ENCODE results near the gene SCN4B. TPM values are rescaled to one million over a fixed set of nuclear protein-coding genes. Genes with fewer than 3 reads are reported as not detected.

Gene SCN4B
- total and polyA plus RNA-seq, 10 of the 15 experiments (the other 5 are each of a cell fraction or from before 2014, with no cell fraction given): 0.01 to 0.49 (median 0.04) TPM; not detected in 5

GRCh38 chr11:118200497-118200896, 47.9 kb upstream of the SCN4B start (continued):
- TF ChIP-seq ZNF24 (IDR thresholded peaks at IDR 0.05): no peak
- TF ChIP-seq CEBPZ (IDR thresholded peaks at IDR 0.05; ENCODE audit: low read depth, low read length): no peak
- TF ChIP-seq RBBP5 (conservative IDR thresholded peaks at IDR 0.05): no peak
- no peak for TF ChIP-seq BACH1 (IDR thresholded peaks at IDR 0.05; ENCODE audit: borderline replicate concordance)
- TF ChIP-seq STAT1 (conservative IDR thresholded peaks at IDR 0.05): no peak
- no peak for TF ChIP-seq MYB (IDR thresholded peaks at IDR 0.05; ENCODE audit: borderline replicate concordance, low read depth, low read length)

- Histone ChIP-seq H3K36me3 (ENCODE audit: control insufficient read depth in 2 of 2, insufficient read depth in 2 of 2, low read length in 1 of 2) (no peaks in the 10 kb centered on the region; a peak in 1 of 4 replicates), H3K4me1 (ENCODE audit: control insufficient read depth, insufficient read depth, low read length) (no peaks in the 10 kb centered on the region), H3K4me2 (ENCODE audit: control insufficient read depth, insufficient read depth) (no peak overlapping the region), H4K20me1 (ENCODE audit: control insufficient read depth, insufficient read depth) (no peaks in the 10 kb centered on the region), H3K27ac (ENCODE audit: control insufficient read depth, insufficient read depth) (no peak overlapping the region), H3K9ac (ENCODE audit: control insufficient read depth, insufficient read depth, low read length) (no peak overlapping the region), H3K9me3 (replicated peaks; ENCODE audit: control insufficient read depth, insufficient read depth, low read length) (no peaks in the 10 kb centered on the region), H3K79me2 (ENCODE audit: control insufficient read depth, insufficient read depth, low read length) (no peaks in the 10 kb centered on the region), H3K4me3 (no peak overlapping the region), H2AFZ (ENCODE audit: control insufficient read depth, low read depth, low read length) (no peak overlapping the region), H3K27me3 (replicated peaks in 1 of 2; ENCODE audit: control insufficient read depth in 2 of 2, insufficient read depth in 2 of 2, low read length in 1 of 2) (no peaks in the 10 kb centered on the region; a peak in 1 of 4 replicates)
- SMC1A ChIA-PET (ENCODE audit: uncharacterized antibody, unreplicated experiment): interaction anchor here (0.6 to 2.8 kb wide), 48 partner anchors 10 to 294 kb away, joined by 3 to 77 read pairs (median 5); partner anchors contain the start of genes JAML, MPZL2, MPZL3 and UBE4A
- in situ Hi-C loops (cut with MboI): loop anchor here (5.0 kb wide), 3 partner anchors 93 to 283 kb away; no protein-coding TSS in a partner anchor
- WGBS (ENCODE audit: insufficient coverage, insufficient replicate concordance, low lambda C conversion rate, missing lambda C conversion rate): 56% methylated on average over 6 of the region's 6 CpGs
- POLR2A ChIA-PET: interaction anchor here (0.6 to 1.2 kb wide), 9 partner anchors 15 to 160 kb away, joined by 3 to 8 read pairs (median 4); partner anchors contain the start of gene UBE4A
- RAD21 ChIA-PET (ENCODE audit: unreplicated experiment): interaction anchor here (0.6 to 3.7 kb wide), 42 partner anchors 9 to 517 kb away, joined by 3 to 71 read pairs (median 6); partner anchors contain the start of genes JAML, MPZL2, MPZL3 and UBE4A
- no TSS peak for BruUV-seq (replicated peaks)
- intact Hi-C loops (cut with micrococcal nuclease; ENCODE audit: unreplicated experiment): loop anchor here (2.0 to 5.0 kb wide), 3 partner anchors 46 to 288 kb away; no protein-coding TSS in a partner anchor
- FAIRE-seq (no peak), DNase-seq (ENCODE audit: low read depth, low spot score) (no peak), ATAC-seq (no peak)
- CTCF ChIA-PET: interaction anchor here (0.6 to 3.3 kb wide), 70 partner anchors 7 to 1204 kb away, joined by 3 to 62 read pairs (median 6); partner anchors contain the start of genes JAML, MPZL2, MPZL3 and UBE4A
- TF ChIP-seq ASH2L (IDR thresholded peaks at IDR 0.05; ENCODE audit: borderline replicate concordance, low read depth): no peak
- TF ChIP-seq NR2C1 (IDR thresholded peaks at IDR 0.05): no peak
- no peak for TF ChIP-seq FOXM1 (IDR thresholded peaks at IDR 0.05; ENCODE audit: low read depth, low read length)
- no peak for TF ChIP-seq ZBTB4 (CRISPR knock-in tag; IDR thresholded peaks at IDR 0.05)
- TF ChIP-seq ZNF384 (IDR thresholded peaks at IDR 0.05; ENCODE audit: borderline replicate concordance, low read depth, low read length): no peak
- no peak for TF ChIP-seq ZNF207 (IDR thresholded peaks at IDR 0.05; ENCODE audit: borderline replicate concordance)
Measured at GRCh38 chr11:118199135-118199534, 46.5 kb upstream of the SCN4B start.

All from GM12878 (cell line).